Stimulated activated CD8-positive, alpha-beta memory T cell treated with anti-CD3 and anti-CD28 coated beads, Interleukin-4, amount 100 ng/mL, for 48 hours (primary cell): ENCODE measurements around the gene SALL4.
"Not testable (repeated sequence)": the region's sequence is repeated elsewhere in the genome, so short reads cannot be mapped to it uniquely, and the experiment has no call there.

Experiments
- DNase-seq: peaks from one replicate; pipeline ENCODE4 v3.0.0-alpha.2; 2020

The SALL4 gene

GRCh38 chr20:51802170-51802751, at the start of gene SALL4:
Gene SALL4 (minus strand): TSS chr20:51802521. CDS start chr20:51802408, 113 bp downstream.
- no peak for DNase-seq

DNA sequence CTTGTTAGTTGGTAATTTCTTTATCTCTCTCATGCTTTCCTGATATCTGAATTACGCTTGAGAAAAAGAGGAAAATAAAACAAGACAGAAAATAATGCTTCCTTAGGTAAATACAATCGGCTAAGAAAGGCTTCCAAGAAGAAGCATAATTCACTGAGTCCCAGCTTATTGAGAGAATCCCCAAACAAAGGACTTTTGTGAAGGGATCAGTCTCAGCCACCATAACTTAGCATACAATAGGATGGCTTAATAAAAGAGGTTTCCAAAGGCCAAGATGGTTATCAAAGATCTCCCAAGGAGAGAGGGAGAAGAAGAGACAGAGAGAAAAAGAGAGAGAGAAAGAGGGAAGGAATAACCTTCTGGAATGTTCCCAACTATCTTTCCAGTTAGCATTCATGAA, 46.0 kb upstream of the SALL4 start:
- DNase-seq, result no peak

- DNase-seq, result no peak
These were observed 38.5 kb upstream of the SALL4 start for GRCh38 chr20:51840865-51841264.

DNA sequence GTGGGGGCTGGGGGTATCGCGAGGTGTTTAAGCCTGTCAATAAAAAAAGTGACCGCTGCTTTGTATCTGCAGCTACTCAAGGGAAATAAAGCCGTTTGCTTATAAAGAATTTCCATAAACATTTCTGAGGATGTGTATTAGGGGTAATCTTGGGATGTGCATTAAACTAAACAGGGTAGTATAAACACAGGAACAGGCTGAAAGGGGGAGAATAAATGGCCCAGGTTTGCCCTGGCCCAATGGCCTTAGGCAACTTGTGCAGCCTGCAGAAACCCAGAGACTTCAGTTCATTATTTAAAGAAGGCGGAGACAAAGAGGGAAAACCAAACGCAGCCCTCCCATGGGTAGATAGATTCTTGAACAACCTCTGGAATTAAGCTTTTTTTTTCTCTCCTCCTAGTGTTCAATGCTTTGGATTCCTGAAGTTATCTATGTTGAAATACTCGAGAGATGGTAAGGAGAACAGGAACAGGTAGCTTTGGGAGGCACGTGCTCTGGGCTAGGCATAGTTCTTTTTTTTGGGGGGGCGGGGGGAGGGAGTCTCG, 35.6 kb upstream of the SALL4 start:
- no peak for DNase-seq

- DNase-seq, result no peak
These were observed 35.1 kb upstream of the SALL4 start for GRCh38 chr20:51837436-51837835.

GRCh38 chr20:51833326-51833725, 31.0 kb upstream of the SALL4 start:
- no peak for DNase-seq

DNA sequence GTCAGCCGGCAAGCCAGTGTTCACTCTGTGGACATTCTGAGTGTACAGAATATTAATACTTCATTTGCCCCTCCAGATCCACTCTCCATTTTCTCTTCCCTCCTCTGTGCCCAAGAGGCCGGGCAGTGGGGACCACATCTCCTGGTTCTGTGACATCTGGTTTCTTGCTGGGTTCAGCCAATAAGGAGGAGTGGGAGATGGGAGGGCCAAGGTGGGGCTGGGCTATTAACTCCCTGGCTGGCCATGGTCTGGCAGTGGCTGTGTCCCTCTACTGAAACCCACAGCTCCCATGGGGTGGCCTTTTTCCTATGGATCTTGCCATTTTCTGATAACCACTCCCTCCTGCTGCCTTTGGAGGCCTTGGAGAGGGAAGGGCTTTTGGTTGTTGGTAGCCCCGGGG, 30.0 kb upstream of the SALL4 start:
- DNase-seq, result no peak

DNA sequence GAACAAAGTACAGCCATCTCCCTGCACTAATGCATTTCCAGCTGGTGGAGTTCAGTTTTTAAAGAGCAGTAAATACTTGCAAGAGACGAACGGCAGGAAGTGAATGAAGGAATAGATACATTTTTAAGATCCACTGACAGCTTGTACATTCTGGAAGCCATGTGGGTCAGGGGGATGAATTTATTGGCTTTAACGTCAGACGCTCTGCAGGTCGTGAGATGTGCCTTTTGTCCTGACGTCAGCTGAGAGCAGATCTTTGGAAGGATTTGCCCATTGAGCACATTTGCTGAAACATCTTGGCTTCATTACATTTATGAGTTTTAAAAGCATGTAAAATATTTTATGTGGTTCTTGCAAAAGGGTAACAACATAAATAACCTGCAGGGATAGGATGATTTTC, 29.5 kb upstream of the SALL4 start:
- no peak for DNase-seq

DNA sequence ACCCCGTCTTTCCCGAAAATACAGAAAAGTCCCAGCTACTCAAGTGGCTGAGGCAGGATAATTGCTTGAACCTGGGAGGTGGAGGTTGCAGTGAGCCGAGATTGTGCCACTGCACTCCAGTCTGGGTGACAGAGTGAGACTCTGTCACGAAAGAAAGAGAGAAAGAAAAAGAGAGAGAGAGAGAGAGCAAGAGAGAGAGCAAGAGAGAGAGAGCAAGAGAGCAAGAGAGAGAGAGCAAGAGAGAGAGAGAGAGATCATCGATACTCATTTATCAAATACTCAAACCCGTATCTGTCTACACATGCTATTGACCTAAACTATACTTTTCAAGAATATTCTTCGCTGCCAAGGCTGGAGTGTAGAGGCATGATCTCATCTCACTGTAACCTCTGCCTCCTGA, 28.2 kb upstream of the SALL4 start:
- no peak for DNase-seq

DNA sequence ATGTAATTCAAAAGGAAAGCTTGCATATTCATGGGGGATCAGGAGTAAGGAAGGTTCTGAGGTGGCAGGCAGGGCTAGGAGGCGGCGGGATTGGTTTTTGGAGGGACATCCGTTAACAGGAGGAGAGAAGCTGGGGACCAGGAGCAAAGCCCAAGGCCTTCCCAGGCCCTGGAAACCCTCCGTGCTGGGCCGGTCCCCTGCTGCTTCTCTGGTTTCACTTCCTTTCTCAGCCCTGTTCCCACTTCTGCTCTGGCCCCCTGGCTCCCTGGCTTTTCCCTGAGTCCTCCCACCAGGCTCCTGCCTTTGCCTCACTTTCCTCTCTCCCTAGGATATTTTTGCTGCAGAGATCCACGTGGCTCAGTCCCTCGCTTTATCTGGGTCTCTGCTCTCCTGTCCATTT, 26.4 kb upstream of the SALL4 start:
- DNase-seq, result no peak

GRCh38 chr20:51826372-51826771, 24.1 kb upstream of the SALL4 start:
- no peak for DNase-seq

GRCh38 chr20:51818479-51819008, 16.2 kb upstream of the SALL4 start:
- no peak for DNase-seq

DNA sequence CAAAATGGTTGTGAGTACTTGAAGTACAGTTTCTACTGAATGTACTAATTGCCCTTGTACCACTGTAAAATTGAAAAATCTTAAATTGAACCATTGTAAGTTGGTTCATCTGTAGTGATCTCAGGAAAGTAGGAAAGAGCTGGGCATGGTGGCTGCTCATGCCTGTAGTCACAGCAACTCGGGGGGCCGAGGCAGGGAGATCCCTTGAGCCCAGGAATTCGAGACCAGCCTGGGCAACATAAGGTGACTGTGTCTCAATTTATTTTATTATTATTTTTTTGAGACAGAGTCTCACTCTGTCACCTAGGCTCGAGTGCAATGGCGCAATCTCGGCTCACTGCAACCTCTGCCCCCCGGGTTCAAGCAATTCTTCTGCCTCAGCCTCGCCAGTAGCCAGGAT, 14.5 kb upstream of the SALL4 start:
- not testable (repeated sequence) for DNase-seq

- no peak for DNase-seq
These were observed 13.2 kb upstream of the SALL4 start for GRCh38 chr20:51815383-51816076.

GRCh38 chr20:51812861-51813260, 10.5 kb upstream of the SALL4 start:
- DNase-seq, result no peak

DNA sequence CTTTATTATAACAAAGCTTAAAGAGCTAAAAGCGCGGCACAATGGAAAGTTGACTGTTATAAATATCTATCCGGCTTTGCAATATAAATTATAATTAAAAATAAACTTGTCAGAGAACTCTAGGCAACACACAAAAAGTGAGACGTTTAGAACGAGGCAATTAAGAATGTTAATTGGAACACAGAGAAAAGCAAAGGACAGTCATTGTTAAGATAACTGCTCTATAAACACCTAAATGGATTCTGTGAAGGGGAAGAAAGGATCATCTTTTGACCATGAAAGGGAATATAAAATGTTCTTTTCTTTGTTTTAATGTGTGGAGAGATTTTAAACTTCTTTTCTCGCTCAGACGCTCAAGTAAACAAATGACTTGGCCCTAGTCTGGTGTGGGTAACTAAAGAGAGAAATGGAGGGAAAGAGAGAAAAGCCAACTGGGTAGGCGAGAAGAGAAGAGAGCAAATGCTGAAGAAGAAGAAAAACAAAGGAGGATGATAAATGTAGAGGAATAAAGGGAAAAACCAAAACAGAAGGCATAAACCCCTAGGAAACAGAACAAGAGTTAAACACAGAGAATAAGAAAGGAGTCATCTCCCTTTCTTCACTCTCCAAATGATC, 9.3 kb upstream of the SALL4 start:
- DNase-seq, result no peak

- DNase-seq, result no peak
These were observed 8.7 kb upstream of the SALL4 start for GRCh38 chr20:51811042-51811355.

- DNase-seq, result no peak
These were observed 8.1 kb upstream of the SALL4 start for GRCh38 chr20:51810155-51811041.

DNA sequence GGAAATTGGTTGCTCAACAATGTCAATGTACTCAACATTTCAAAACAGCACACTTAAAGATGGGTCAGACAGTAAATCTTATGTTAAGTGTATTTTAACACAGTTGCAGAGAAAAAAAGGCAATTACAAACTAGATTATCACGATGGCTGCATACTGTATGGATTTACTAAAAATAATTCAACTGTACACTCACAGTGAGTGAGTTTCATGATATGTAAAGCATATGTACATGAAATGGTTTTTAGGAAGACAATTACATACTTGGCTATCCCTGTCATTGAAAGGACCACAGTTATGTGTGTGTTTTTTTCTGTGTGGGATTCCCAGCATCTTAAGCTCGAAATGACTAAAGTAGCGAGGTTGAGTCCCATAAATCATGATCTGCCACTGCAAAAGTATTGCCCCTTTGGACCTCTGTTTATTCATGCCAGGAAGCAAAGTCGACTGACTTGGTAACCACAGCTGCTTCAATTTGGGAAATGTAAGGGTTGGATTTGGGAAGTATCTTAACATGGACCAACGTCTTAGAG, 5.5 kb upstream of the SALL4 start:
- DNase-seq, result no peak

GRCh38 chr20:51804754-51805153, 2.4 kb upstream of the SALL4 start:
- no peak for DNase-seq

DNA sequence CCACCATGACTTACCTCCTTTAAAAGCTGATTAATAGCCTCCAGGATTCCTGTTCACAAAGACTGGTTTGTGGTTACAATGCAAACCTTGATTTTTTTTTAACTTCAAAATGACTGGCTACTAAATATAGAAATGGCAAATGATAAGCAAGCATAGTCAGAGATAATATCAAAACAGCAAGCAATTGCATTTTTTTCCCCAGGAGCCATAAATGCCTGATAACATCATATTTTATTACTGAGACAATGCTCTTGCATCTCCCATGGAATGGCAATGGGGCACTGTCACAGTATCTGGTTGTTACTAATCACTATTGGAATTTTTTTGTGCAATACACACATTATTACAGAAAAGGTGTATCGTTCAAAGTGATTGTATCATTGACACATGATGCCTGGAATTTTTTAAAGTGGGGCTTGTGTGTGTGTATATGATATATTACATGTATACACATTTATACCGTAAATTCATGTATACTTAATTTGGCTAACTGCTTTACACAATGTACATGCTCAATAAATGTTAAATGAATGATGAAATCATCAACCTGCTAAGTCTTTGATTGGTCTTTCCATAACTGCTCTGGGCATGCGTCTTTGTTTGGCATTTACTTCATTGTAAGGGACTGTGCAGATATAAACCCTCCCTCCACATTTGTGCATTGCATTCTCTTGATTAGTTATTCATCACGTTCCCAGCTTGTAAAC, 980 bp upstream of the SALL4 start:
- DNase-seq, result no peak

GRCh38 chr20:51801823-51802123, 548 bp downstream of the SALL4 start:
- DNase-seq, result no peak
